SJSA1 (cell line): ENCODE measurements around the gene OR1S1. TPM values are rescaled to one million over a fixed set of nuclear protein-coding genes. Genes with fewer than 3 reads are reported as not detected.

Experiments used
- DNase-seq, 2 experiments: peaks; one replicate each; pipeline ENCODE4 v3.0.0-alpha.2; 2015 to 2020; ENCODE audit warnings: low spot score in 2 of 2, low read depth in 1 of 2
- H3K27ac ChIP-seq: fragments of 250-450 bp; sonication (Bioruptor Pico); 2 replicates; pipeline ENCODE4 v1.5.1; 2020; ENCODE audit warnings: mild to moderate bottlenecking, moderate library complexity
- H3K27me3 ChIP-seq: fragments of 250-450 bp; sonication (Bioruptor Pico); replicated peaks from 2 replicates; pipeline ENCODE4 v1.5.1; 2020; ENCODE audit warnings: mild to moderate bottlenecking, moderate library complexity
- H3K36me3 ChIP-seq: fragments of 250-450 bp; sonication (Bioruptor Pico); 2 replicates; pipeline ENCODE4 v1.5.1; 2020; ENCODE audit warnings: mild to moderate bottlenecking
- H3K4me1 ChIP-seq: fragments of 250-450 bp; sonication (Bioruptor Pico); replicated peaks from 2 replicates; pipeline ENCODE4 v1.6.1; 2021; ENCODE audit warnings: mild to moderate bottlenecking
- H3K4me3 ChIP-seq: fragments of 250-450 bp; sonication (Bioruptor Pico); 2 replicates; pipeline ENCODE4 v1.5.1; 2020; ENCODE audit warnings: mild to moderate bottlenecking
- H3K9me3 ChIP-seq: fragments of 250-450 bp; sonication (Bioruptor Pico); replicated peaks from 2 replicates; pipeline ENCODE4 v1.5.1; 2020; ENCODE audit warnings: mild to moderate bottlenecking
- total RNA-seq: library from RNA; depleted of rRNA; stranded (reverse); fragments of >200 nt; shearing (Covaris generic); gene quantifications from 2 replicates; pipeline ENCODE4 v1.2.3, GENCODE V29; 2014; rRNA removed

Gene OR1S1
- total RNA-seq, 1 experiment from 2014 or later, result not detected

- H3K4me1 ChIP-seq, result no peaks in the 10 kb centered on the region
- no peak overlapping the region for H3K4me3 ChIP-seq
Observed at GRCh38 chr11:58216476-58216875, 4.0 kb downstream of the OR1S1 start.

GRCh38 chr11:58222721-58223120, 10.2 kb downstream of the OR1S1 start:
- Histone ChIP-seq H3K27me3 (no peaks in the 10 kb centered on the region), H3K9me3 (no peaks in the 10 kb centered on the region), H3K27ac (no peak overlapping the region), H3K4me1 (no peaks in the 10 kb centered on the region), H3K4me3 (no peak overlapping the region), H3K36me3 (no peaks in the 10 kb centered on the region)
- DNase-seq, result no peak

More at GRCh38 chr11:58216476-58216875, 4.0 kb downstream of the OR1S1 start:
- H3K9me3 ChIP-seq, result no peaks in the 10 kb centered on the region
- H3K36me3 ChIP-seq, result no peaks in the 10 kb centered on the region
- DNase-seq, result no peak
- H3K27me3 ChIP-seq, result no peaks in the 10 kb centered on the region
- H3K27ac ChIP-seq, result no peak overlapping the region

- Histone ChIP-seq H3K4me1 (no peaks in the 10 kb centered on the region), H3K27ac (no peak overlapping the region), H3K9me3 (no peaks in the 10 kb centered on the region), H3K27me3 (no peaks in the 10 kb centered on the region), H3K36me3 (no peaks in the 10 kb centered on the region), H3K4me3 (no peak overlapping the region)
- DNase-seq, result no peak
Observed at GRCh38 chr11:58227956-58228615, 15.6 kb downstream of the OR1S1 start.

GRCh38 chr11:58243954-58244353, 31.4 kb downstream of the OR1S1 start:
- DNase-seq, result no peak
- no peak overlapping the region for H3K27ac ChIP-seq
- H3K4me1 ChIP-seq, result no peaks in the 10 kb centered on the region
- no peaks in the 10 kb centered on the region for H3K9me3 ChIP-seq
- H3K4me3 ChIP-seq, result no peak overlapping the region
- no peaks in the 10 kb centered on the region for H3K36me3 ChIP-seq
- H3K27me3 ChIP-seq, result no peaks in the 10 kb centered on the region

GRCh38 chr11:58254936-58255335, 42.4 kb downstream of the OR1S1 start:
- H3K9me3 ChIP-seq, result no peaks in the 10 kb centered on the region
- H3K36me3 ChIP-seq, result no peaks in the 10 kb centered on the region
- H3K4me1 ChIP-seq, result no peaks in the 10 kb centered on the region
- H3K27ac ChIP-seq, result no peak overlapping the region
- DNase-seq, result no peak
- no peaks in the 10 kb centered on the region for H3K27me3 ChIP-seq
- H3K4me3 ChIP-seq, result no peak overlapping the region

DNA sequence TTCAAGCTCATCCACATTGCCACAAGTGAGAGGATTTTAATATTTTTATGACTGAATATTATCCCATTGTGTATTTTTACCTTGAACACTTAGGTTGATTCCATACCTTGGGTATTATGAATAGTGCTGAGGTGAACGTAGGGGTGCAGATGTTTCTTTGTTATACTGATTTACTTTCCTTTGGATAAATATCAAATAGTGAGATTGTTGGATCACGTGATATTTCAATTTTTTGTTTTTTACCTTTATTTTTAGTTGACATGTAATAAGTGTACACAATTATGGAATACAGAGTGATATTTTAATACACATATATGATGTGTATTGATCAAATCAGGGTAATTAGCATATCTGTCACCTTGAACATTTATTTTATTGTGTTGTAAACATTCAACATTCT, 47.5 kb downstream of the OR1S1 start:
- no peak for DNase-seq
- H3K9me3 ChIP-seq, result no peaks in the 10 kb centered on the region

More for the DNA sequence above, 47.5 kb downstream of the OR1S1 start:
- Histone ChIP-seq H3K4me3 (no peak overlapping the region), H3K27ac (no peak overlapping the region), H3K36me3 (no peaks in the 10 kb centered on the region), H3K4me1 (no peaks in the 10 kb centered on the region), H3K27me3 (no peaks in the 10 kb centered on the region)

Other genes with a start within 250 kb of the OR1S1 start
- gene OR9Q1, start 188.8 kb upstream of the OR1S1 start, total RNA-seq, result not detected in 2 replicates
- not detected in 2 replicates for gene OR6Q1, start 181.8 kb upstream of the OR1S1 start, total RNA-seq
- not detected in 2 replicates for gene OR9I1, start 87.2 kb upstream of the OR1S1 start, total RNA-seq
- not detected in 2 replicates for gene OR9Q2, start 23.6 kb upstream of the OR1S1 start, total RNA-seq
- gene OR1S2, start 8.6 kb upstream of the OR1S1 start, total RNA-seq, result not detected in 2 replicates
- gene OR10Q1, start 16.2 kb downstream of the OR1S1 start, total RNA-seq, result not detected in 2 replicates
- gene OR10W1, start 55.5 kb downstream of the OR1S1 start, total RNA-seq, result not detected in 2 replicates
- gene OR5B17, start 146.3 kb downstream of the OR1S1 start, total RNA-seq, result not detected in 2 replicates
- not detected in 2 replicates for gene OR5B3, start 194.2 kb downstream of the OR1S1 start, total RNA-seq
- not detected in 2 replicates for gene OR5B2, start 215.4 kb downstream of the OR1S1 start, total RNA-seq
- gene OR5B12, start 229.5 kb downstream of the OR1S1 start, total RNA-seq, result not detected in 2 replicates